ENCODE results near the gene ADARB1. TPM values are rescaled to one million over a fixed set of nuclear protein-coding genes. Genes with fewer than 3 reads are reported as not detected.

Gene ADARB1
- total RNA-seq, 2 experiments from 2014 or later: 32.8 to 37.7 TPM

- H3K36me3 Mint-ChIP-seq (ENCODE audit: low read depth): peaks cover 14% of the 10 kb centered on the region
- ChIA-PET CTCF (no interaction called here), POLR2A (no interaction called here)
- H3K27me3 Mint-ChIP-seq: no peaks in the 10 kb centered on the region
- no peak overlapping the region for H3K4me3 Mint-ChIP-seq
- ATAC-seq (no peak), DNase-seq (no peak)
- H3K27ac Mint-ChIP-seq: no peak overlapping the region
- intact Hi-C loops (cut with DNase I, micrococcal nuclease): loop anchor here in 1 of 2 experiments (10.0 kb wide), 1 partner anchor 128 kb away; the partner anchor contains the start of gene POFUT2
- peaks cover 32% of the 10 kb centered on the region for H3K4me1 Mint-ChIP-seq
- H3K9me3 Mint-ChIP-seq (ENCODE audit: low read depth): no peaks in the 10 kb centered on the region
Observed at GRCh38 chr21:45156459-45156858, 82.1 kb downstream of the ADARB1 start.

DNA sequence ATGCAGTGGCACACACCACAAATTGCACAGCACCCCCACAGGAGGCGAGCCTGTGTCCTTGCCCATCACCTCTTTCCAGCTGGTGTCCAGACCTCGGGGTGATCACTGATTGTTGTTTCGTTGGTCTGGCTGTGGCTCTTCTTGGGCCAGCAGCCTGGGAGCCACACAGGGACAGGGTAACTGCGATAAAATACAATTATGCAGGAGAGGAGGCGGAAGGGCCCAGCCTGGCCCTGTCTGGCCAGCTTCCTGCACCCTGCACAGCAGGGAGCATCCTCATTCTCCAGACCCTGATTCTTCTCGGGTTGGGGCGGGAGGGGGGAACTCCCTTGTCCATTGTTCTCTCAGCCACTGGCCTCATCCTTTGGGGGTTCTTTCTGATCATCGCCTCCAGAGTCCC is 83.6 kb downstream of the ADARB1 start:
- ATAC-seq (no peak), DNase-seq (no peak)
- POLR2A ChIA-PET: no interaction called here
- intact Hi-C loops (cut with DNase I, micrococcal nuclease): loop anchor here in 1 of 2 experiments (10.0 kb wide), 1 partner anchor 127 kb away; the partner anchor contains the start of gene POFUT2
- no peak overlapping the region for H3K4me3 Mint-ChIP-seq
- H3K9me3 Mint-ChIP-seq (ENCODE audit: low read depth): no peaks in the 10 kb centered on the region
- H3K36me3 Mint-ChIP-seq (ENCODE audit: low read depth): peaks cover 14% of the 10 kb centered on the region
- no peak overlapping the region for H3K27ac Mint-ChIP-seq
- CTCF ChIA-PET: interaction anchor here (1.6 kb wide), 1 partner anchor 10 kb away, joined by 3 read pairs; no protein-coding TSS in a partner anchor
- no peaks in the 10 kb centered on the region for H3K27me3 Mint-ChIP-seq
- H3K4me1 Mint-ChIP-seq: peaks cover 18% of the 10 kb centered on the region

- ATAC-seq (no peak), DNase-seq (no peak)
- Mint-ChIP-seq H3K4me1 (peaks cover 11% of the 10 kb centered on the region), H3K9me3 (ENCODE audit: low read depth) (no peaks in the 10 kb centered on the region), H3K27me3 (no peaks in the 10 kb centered on the region), H3K36me3 (ENCODE audit: low read depth) (peaks cover 14% of the 10 kb centered on the region), H3K27ac (no peak overlapping the region), H3K4me3 (no peak overlapping the region)
- POLR2A ChIA-PET: no interaction called here
- CTCF ChIA-PET: interaction anchor here (0.7 to 1.6 kb wide), 2 partner anchors 11 to 19 kb away, joined by 3 to 6 read pairs; no protein-coding TSS in a partner anchor
- intact Hi-C loops (cut with DNase I, micrococcal nuclease): loop anchor here in 1 of 2 experiments (10.0 kb wide), 1 partner anchor 126 kb away; the partner anchor contains the start of gene POFUT2
Observed at GRCh38 chr21:45158491-45159423, 84.4 kb downstream of the ADARB1 start.

DNA sequence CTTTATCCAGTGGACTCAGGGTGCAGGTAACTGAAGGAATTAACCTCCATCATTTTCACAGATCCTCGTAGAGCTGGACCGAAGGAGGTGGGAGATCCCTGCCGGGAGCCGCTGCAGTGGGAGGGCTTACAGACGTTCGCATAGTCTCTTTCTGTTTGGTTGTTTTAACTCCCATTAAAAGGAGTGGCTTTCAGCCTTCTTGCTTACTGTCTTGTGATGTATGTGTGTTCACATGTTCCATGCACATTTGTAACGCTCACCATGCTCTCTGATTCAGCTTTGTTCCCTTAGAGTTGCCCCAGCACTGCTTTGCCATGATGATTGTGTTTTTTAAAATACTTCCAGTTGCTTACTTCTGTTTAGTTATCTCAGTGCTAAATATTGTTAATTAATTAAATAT is 85.8 kb downstream of the ADARB1 start:
- no peak overlapping the region for H3K27ac Mint-ChIP-seq
- no peak for DNase-seq
- H3K4me1 Mint-ChIP-seq: peaks cover 2% of the 10 kb centered on the region
- CTCF ChIA-PET: no interaction called here
- peaks cover 10% of the 10 kb centered on the region for H3K36me3 Mint-ChIP-seq (ENCODE audit: low read depth)
- no peaks in the 10 kb centered on the region for H3K9me3 Mint-ChIP-seq (ENCODE audit: low read depth)
- POLR2A ChIA-PET: no interaction called here
- H3K4me3 Mint-ChIP-seq: no peak overlapping the region
- H3K27me3 Mint-ChIP-seq: no peaks in the 10 kb centered on the region
- intact Hi-C loops (cut with DNase I, micrococcal nuclease): no loop called here
- ATAC-seq: no peak

- CTCF ChIA-PET: no interaction called here
- no peak overlapping the region for H3K4me3 Mint-ChIP-seq
- H3K9me3 Mint-ChIP-seq (ENCODE audit: low read depth): no peaks in the 10 kb centered on the region
- peaks cover 8% of the 10 kb centered on the region for H3K36me3 Mint-ChIP-seq (ENCODE audit: low read depth)
- DNase-seq (no peak), ATAC-seq (no peak)
- intact Hi-C loops (cut with DNase I, micrococcal nuclease): no loop called here
- POLR2A ChIA-PET: no interaction called here
- H3K27ac Mint-ChIP-seq: no peak overlapping the region
- H3K27me3 Mint-ChIP-seq: no peaks in the 10 kb centered on the region
- no peaks in the 10 kb centered on the region for H3K4me1 Mint-ChIP-seq
Observed at GRCh38 chr21:45161038-45161945, 86.9 kb downstream of the ADARB1 start.

DNA sequence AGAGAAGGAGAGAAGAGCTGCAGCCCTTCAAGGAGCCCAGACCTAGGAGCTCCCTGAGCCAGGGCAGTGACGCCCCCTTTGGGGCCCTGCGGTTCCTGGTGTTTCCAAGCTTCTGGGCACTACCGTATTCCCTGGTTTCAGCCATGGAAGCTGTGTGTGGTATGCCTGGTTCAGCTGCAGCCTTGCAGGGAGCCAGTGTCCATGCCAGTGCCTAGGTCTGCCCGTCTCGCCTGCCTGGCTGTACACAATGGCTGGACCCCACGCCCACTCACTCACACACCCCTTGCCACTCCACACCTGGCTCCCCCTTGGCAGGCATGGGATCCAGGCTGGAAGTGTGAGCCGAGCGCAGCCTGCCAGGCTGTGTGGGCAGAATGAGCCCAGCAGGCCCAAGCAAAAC is 87.7 kb downstream of the ADARB1 start:
- H3K4me3 Mint-ChIP-seq: no peak overlapping the region
- intact Hi-C loops (cut with DNase I, micrococcal nuclease): no loop called here
- no peaks in the 10 kb centered on the region for H3K9me3 Mint-ChIP-seq (ENCODE audit: low read depth)
- CTCF ChIA-PET: no interaction called here
- H3K27ac Mint-ChIP-seq: no peak overlapping the region
- POLR2A ChIA-PET: no interaction called here
- ATAC-seq (no peak), DNase-seq (no peak)
- peaks cover 4% of the 10 kb centered on the region for H3K36me3 Mint-ChIP-seq (ENCODE audit: low read depth)
- no peaks in the 10 kb centered on the region for H3K4me1 Mint-ChIP-seq
- H3K27me3 Mint-ChIP-seq: no peaks in the 10 kb centered on the region

DNA sequence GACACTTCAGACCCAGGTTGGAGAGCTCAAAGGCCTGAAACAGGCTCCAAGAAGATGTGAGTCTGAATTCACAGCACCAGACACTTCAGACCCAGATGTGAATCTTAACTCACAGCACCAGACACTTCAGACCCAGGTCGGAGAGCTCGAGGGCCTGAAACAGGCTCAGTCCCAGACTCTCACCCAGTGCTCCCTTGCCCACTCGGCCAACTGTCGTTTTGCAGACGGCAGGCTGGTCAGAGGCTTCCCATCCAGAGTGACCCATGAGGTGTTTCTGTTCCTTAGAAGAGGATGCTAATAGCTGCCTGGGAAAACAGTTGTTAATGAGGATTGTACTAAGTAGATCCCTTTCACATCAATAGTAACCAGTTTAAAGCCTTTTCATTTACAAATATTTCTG is 88.4 kb downstream of the ADARB1 start:
- CTCF ChIA-PET: interaction anchor here (0.9 to 1.0 kb wide), 2 partner anchors 10 to 22 kb away, joined by 3 to 4 read pairs; no protein-coding TSS in a partner anchor
- H3K9me3 Mint-ChIP-seq (ENCODE audit: low read depth): no peaks in the 10 kb centered on the region
- H3K4me1 Mint-ChIP-seq: no peaks in the 10 kb centered on the region
- DNase-seq (no peak), ATAC-seq (no peak)
- H3K4me3 Mint-ChIP-seq: no peak overlapping the region
- H3K27me3 Mint-ChIP-seq: no peaks in the 10 kb centered on the region
- no peak overlapping the region for H3K27ac Mint-ChIP-seq
- H3K36me3 Mint-ChIP-seq (ENCODE audit: low read depth): peaks cover 4% of the 10 kb centered on the region
- intact Hi-C loops (cut with DNase I, micrococcal nuclease): no loop called here
- POLR2A ChIA-PET: no interaction called here

DNA sequence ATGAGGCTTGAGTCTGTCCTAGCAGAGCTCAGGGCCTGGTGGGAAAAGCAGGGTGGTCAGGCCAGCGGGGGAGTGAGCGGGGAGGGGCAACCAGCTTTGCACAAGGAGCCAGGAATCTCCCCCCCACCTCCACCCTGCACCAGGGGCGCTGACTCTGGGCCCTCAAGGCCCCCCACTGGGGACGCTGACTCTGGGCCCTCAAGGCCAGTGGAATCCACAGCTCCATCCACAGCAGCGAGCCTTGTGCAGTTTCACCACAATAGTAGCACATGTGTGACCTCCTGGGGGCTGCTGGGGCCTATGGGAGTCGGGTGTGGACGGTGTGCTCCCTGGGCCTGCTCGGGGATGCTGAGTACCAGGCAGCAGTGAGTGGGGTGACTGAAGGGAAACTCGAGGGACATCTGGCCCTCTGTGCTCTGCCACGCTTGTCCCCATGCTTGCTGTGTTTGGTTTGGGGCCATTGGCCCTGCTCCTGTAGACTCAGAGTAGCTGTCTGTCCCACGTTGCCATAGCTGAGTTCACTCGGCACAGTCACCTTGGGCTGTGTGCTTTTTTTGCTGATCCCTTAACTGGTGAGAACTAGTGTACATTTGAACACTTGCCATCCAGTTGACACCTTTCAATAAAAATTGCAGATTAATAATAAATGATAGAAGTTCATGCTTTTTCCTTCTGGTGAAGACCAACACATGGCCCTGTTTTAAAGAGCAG is 89.2 kb downstream of the ADARB1 start:
- Mint-ChIP-seq H3K27ac (no peak overlapping the region), H3K4me3 (no peak overlapping the region), H3K27me3 (no peaks in the 10 kb centered on the region), H3K9me3 (ENCODE audit: low read depth) (no peaks in the 10 kb centered on the region), H3K36me3 (ENCODE audit: low read depth) (peaks cover 4% of the 10 kb centered on the region), H3K4me1 (peaks cover 3% of the 10 kb centered on the region)
- ChIA-PET CTCF (interaction anchor here (0.9 to 1.0 kb wide), 2 partner anchors 11 to 23 kb away, joined by 3 to 4 read pairs; no protein-coding TSS in a partner anchor), POLR2A (no interaction called here)
- ATAC-seq: no peak
- no peak for DNase-seq
- intact Hi-C loops (cut with DNase I, micrococcal nuclease): no loop called here

DNA sequence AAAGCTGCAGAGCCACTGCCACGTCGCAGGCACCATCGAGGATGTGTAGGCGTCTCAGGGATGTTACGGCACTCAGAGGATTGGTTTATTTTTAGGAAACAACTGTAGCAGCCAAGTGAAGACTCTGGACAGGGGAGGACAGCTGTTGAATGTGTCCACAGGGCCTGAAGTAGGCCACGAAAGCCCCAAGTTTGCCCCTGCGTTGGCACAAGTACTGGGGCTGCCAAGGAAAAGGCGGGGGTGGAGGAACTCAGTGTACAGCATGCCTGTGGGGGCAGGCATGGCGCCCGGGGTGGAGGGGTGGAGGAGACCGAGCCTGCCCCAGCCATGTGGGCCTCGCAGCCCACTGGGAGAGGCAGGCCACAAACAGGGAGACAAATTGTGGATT is 89.7 kb downstream of the ADARB1 start:
- intact Hi-C loops (cut with DNase I, micrococcal nuclease): no loop called here
- Mint-ChIP-seq H3K9me3 (ENCODE audit: low read depth) (no peaks in the 10 kb centered on the region), H3K4me1 (peaks cover 8% of the 10 kb centered on the region), H3K27ac (no peak overlapping the region), H3K4me3 (no peak overlapping the region), H3K27me3 (no peaks in the 10 kb centered on the region), H3K36me3 (ENCODE audit: low read depth) (peaks cover 4% of the 10 kb centered on the region)
- CTCF ChIA-PET: no interaction called here
- DNase-seq (no peak), ATAC-seq (no peak)
- POLR2A ChIA-PET: no interaction called here

DNA sequence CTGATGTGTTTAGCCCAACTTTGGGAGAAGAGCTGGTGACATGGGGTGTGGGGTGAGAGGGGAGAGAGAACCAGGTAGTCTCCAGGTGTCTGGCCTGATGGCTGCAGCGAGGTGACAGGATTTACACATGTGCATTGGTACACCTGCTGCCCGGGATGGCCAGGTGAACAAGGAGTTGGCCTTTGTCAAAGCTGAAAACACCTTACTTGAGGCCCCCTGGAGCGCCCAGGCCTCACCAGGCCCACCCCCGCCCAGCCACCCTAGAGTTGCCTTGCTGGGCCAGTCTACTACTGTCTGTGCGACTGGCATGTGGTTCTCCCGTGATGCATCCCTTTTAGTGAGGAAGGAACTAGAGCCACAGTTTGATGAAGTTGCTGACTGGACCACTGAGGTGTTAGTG is 90.5 kb downstream of the ADARB1 start:
- intact Hi-C loops (cut with DNase I, micrococcal nuclease): no loop called here
- H3K36me3 Mint-ChIP-seq (ENCODE audit: low read depth): peaks cover 4% of the 10 kb centered on the region

GRCh38 chr21:45166931-45167330 is 92.6 kb downstream of the ADARB1 start:
- ChIA-PET CTCF (interaction anchor here (0.8 to 2.7 kb wide), 5 partner anchors 14 to 37 kb away, joined by 3 to 10 read pairs (median 3); no protein-coding TSS in a partner anchor), POLR2A (interaction anchor here (0.7 kb wide), 1 partner anchor 39 kb away, joined by 4 read pairs; no protein-coding TSS in a partner anchor)
- H3K9me3 Mint-ChIP-seq (ENCODE audit: low read depth): no peaks in the 10 kb centered on the region
- H3K27ac Mint-ChIP-seq: no peak overlapping the region
- ATAC-seq (no peak), DNase-seq (no peak)
- H3K27me3 Mint-ChIP-seq: no peaks in the 10 kb centered on the region
- peaks cover 20% of the 10 kb centered on the region for H3K4me1 Mint-ChIP-seq
- no peak overlapping the region for H3K4me3 Mint-ChIP-seq
- H3K36me3 Mint-ChIP-seq (ENCODE audit: low read depth): peaks cover 9% of the 10 kb centered on the region
- intact Hi-C loops (cut with DNase I, micrococcal nuclease): no loop called here

More for the DNA sequence above, 90.5 kb downstream of the ADARB1 start:
- CTCF ChIA-PET: interaction anchor here (1.0 to 1.1 kb wide), 2 partner anchors 23 to 215 kb away, joined by 3 read pairs; no protein-coding TSS in a partner anchor
- Mint-ChIP-seq H3K27me3 (no peaks in the 10 kb centered on the region), H3K4me1 (peaks cover 15% of the 10 kb centered on the region), H3K27ac (no peak overlapping the region), H3K4me3 (no peak overlapping the region), H3K9me3 (ENCODE audit: low read depth) (no peaks in the 10 kb centered on the region)
- ATAC-seq: no peak
- DNase-seq: no peak
- POLR2A ChIA-PET: no interaction called here
